Measurements from ENCODE around the gene NR3C1.

DNA sequence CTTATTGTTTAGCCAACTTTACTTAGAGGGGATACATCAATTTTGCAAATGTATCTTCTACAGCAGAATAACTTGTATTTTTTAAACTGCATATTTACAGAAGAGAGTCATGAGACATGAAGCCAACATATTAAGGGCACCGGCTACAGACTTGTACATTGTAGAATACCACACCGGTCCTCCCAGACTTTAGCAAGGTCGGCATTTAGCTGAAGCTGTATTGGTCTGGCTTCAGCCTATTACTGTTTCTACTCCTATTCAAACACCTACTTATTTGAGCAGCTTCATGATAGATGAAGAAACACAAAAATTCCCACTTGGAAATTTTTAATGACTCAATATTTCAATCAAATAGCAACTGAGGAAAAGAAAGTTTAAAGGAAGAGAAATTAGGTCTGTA, 33.0 kb downstream of the NR3C1 start:
- TF ChIP-seq, protein P1, sequence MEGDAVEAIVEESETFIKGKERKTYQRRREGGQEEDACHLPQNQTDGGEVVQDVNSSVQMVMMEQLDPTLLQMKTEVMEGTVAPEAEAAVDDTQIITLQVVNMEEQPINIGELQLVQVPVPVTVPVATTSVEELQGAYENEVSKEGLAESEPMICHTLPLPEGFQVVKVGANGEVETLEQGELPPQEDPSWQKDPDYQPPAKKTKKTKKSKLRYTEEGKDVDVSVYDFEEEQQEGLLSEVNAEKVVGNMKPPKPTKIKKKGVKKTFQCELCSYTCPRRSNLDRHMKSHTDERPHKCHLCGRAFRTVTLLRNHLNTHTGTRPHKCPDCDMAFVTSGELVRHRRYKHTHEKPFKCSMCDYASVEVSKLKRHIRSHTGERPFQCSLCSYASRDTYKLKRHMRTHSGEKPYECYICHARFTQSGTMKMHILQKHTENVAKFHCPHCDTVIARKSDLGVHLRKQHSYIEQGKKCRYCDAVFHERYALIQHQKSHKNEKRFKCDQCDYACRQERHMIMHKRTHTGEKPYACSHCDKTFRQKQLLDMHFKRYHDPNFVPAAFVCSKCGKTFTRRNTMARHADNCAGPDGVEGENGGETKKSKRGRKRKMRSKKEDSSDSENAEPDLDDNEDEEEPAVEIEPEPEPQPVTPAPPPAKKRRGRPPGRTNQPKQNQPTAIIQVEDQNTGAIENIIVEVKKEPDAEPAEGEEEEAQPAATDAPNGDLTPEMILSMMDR (IDR thresholded peaks at IDR 0.05) = no peak
- no peak for TF ChIP-seq POLR2AphosphoS5 (IDR thresholded peaks at IDR 0.05)
